GM18520 (cell line): ENCODE data around the gene DHRS9.
"Not testable (repeated sequence)": the region's sequence is repeated elsewhere in the genome, so short reads cannot be mapped to it uniquely, and the experiment has no call there.

ENCODE experiments used
- ATAC-seq: cut with Tn5 transposase; IDR thresholded peaks from one replicate; pipeline ENCODE4 v1.9.1; 2021; ENCODE audit not compliant: unreplicated experiment

DHRS9 gene

GRCh38 chr2:169131587-169132512, 62.5 kb downstream of the DHRS9 start:
- peak; percentile 73 for ATAC-seq

DNA sequence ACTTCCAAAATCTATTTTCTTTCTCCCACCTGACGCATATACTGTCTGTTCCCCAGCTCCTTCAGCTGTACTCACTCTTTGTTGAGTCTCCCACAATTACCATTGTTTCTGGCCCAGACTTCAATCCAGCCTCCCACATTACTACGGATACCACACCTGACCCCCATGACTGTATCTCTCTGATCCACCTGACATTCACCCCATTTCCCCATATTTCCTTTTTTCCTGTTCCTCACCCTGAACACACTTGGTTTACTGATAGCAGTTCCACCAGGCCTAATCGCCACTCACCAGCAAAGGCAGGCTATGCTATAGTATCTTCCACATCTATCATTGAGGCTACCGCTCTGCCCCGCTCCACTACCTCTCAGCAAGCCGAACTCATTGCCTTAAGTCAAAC, 64.9 kb downstream of the DHRS9 start:
- ATAC-seq: not testable (repeated sequence)

GRCh38 chr2:169136428-169136827, 67.1 kb downstream of the DHRS9 start:
- ATAC-seq: not testable (repeated sequence)

DNA sequence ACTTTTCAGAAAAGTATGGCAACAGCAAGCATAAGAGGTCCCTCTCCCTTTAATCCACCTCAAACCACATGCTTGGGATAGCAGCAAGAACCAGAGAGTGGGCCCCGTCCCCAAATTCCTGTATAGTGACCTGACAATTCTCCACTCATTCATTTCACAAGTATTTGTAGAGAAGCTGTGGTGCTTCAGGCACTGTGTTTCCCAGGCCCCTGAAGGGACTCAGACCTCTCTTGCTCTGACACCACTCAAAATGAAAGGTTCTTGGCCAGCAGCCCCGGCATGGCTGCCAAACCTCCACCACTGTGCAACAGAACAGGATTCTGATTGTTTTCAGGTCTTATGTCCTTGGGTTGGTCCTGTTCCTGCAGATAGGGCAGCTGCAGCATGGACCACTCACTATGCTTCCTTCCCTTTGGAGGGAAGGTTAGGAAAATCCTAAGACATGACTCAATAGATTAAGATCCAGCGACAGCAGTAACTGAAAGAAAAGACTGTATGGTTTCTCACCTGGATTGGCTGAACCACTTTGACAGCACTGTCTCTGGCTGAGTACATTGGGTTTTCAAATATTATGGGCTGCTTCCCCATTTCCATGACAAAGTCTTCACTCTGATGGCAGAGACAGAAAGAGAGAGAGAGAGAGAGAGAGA, 67.6 kb downstream of the DHRS9 start:
- no peak for ATAC-seq

- no peak for ATAC-seq
Measured at GRCh38 chr2:169137924-169138323, 68.6 kb downstream of the DHRS9 start.

- no peak for ATAC-seq
Measured at GRCh38 chr2:169139145-169139544, 69.8 kb downstream of the DHRS9 start.

- ATAC-seq: no peak
Measured at GRCh38 chr2:169139993-169140767, 70.8 kb downstream of the DHRS9 start.

- no peak for ATAC-seq
Measured at GRCh38 chr2:169141713-169142352, 72.5 kb downstream of the DHRS9 start.

GRCh38 chr2:169143998-169144397, 74.6 kb downstream of the DHRS9 start:
- no peak for ATAC-seq
